H1 (cell line): ENCODE measurements around the gene LRRC15. TPM values are rescaled to one million over a fixed set of nuclear protein-coding genes. Genes with fewer than 3 reads are reported as not detected.

ENCODE experiments used
- CREB1 ChIP-seq: IDR thresholded peaks from 2 replicates; pipeline ENCODE4 v1.6.1; 2012; ENCODE audit warnings: inconsistent platforms
- polyA plus RNA-seq, 7 experiments: library from polyadenylated mRNA; depleted of rRNA in 3 of 7; stranded (reverse) in 5 of 7; unstranded in 2 of 7; fragments of >200 nt in 5 of 7; fragments of 200-250 nt in 2 of 7; gene quantifications; 1 replicate in 5 of 7; 2 replicates in 1 of 7; 4 replicates in 1 of 7; pipeline versions ENCODE4 v1.2.1 to v1.2.3, GENCODE V29; 2011 to 2013; ENCODE audit warnings: missing spikeins in 2 of 7, mixed read lengths in 2 of 7
- total RNA-seq: library from RNA; stranded (reverse); fragmentation: NEBNext Ultra II Directional; extraction: Animal tissue kit (Norgen Biotek cat#: 25700); gene quantifications from 2 replicates; pipeline ENCODE4 v1.2.1, GENCODE V29; 2021
- TF ChIP-seq, protein P1 (sequence below): fragments of 300-600 bp; sonication (generic); IDR thresholded peaks from 2 replicates; pipeline ENCODE4 v1.7.1; 2012; ENCODE audit warnings: low read length, moderate library complexity, mild to moderate bottlenecking, inconsistent platforms; ENCODE audit not compliant: insufficient replicate concordance

The LRRC15 gene
- total and polyA plus RNA-seq, 2 of the 8 experiments (the other 6 are each of a cell fraction or from before 2014, with no cell fraction given): 0.15 to 0.37 TPM

DNA sequence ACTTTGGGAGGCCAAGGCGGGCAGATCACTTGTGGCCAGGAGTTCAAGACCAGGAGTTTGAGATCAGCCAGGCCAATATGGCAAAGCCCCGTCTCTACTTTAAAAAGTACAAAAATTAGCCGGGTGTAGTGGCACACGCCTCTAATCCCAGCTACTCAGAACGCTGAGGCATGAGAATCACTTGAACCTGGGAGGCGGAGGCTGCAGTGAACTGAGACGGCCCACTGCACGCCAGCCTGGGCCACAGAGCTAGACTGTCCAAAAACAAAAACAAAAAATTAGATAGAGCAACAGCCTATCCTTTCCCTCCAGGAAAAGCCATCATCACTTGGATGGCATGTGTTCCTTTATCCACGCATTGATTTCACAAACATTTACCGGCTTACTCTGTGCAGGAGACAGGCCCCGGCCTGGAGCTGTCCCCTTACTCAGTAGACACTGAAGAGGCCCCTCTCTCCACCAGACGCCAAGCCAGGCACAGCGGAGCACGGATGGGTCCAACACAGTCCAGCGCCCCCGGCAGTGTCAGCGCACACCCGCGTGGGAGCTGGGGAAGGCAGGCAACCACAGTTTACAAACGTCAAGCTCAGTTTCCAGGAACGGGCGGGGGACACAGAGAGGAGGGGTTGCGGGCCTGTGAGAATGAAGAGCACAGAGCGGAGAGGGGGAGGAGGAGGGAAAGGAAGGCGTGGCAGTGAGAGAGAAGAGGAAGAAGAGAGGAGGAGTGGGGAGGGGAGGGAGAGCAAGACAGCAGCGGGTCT is 26.4 kb upstream of the LRRC15 start (continued):
- TF ChIP-seq, protein P1, sequence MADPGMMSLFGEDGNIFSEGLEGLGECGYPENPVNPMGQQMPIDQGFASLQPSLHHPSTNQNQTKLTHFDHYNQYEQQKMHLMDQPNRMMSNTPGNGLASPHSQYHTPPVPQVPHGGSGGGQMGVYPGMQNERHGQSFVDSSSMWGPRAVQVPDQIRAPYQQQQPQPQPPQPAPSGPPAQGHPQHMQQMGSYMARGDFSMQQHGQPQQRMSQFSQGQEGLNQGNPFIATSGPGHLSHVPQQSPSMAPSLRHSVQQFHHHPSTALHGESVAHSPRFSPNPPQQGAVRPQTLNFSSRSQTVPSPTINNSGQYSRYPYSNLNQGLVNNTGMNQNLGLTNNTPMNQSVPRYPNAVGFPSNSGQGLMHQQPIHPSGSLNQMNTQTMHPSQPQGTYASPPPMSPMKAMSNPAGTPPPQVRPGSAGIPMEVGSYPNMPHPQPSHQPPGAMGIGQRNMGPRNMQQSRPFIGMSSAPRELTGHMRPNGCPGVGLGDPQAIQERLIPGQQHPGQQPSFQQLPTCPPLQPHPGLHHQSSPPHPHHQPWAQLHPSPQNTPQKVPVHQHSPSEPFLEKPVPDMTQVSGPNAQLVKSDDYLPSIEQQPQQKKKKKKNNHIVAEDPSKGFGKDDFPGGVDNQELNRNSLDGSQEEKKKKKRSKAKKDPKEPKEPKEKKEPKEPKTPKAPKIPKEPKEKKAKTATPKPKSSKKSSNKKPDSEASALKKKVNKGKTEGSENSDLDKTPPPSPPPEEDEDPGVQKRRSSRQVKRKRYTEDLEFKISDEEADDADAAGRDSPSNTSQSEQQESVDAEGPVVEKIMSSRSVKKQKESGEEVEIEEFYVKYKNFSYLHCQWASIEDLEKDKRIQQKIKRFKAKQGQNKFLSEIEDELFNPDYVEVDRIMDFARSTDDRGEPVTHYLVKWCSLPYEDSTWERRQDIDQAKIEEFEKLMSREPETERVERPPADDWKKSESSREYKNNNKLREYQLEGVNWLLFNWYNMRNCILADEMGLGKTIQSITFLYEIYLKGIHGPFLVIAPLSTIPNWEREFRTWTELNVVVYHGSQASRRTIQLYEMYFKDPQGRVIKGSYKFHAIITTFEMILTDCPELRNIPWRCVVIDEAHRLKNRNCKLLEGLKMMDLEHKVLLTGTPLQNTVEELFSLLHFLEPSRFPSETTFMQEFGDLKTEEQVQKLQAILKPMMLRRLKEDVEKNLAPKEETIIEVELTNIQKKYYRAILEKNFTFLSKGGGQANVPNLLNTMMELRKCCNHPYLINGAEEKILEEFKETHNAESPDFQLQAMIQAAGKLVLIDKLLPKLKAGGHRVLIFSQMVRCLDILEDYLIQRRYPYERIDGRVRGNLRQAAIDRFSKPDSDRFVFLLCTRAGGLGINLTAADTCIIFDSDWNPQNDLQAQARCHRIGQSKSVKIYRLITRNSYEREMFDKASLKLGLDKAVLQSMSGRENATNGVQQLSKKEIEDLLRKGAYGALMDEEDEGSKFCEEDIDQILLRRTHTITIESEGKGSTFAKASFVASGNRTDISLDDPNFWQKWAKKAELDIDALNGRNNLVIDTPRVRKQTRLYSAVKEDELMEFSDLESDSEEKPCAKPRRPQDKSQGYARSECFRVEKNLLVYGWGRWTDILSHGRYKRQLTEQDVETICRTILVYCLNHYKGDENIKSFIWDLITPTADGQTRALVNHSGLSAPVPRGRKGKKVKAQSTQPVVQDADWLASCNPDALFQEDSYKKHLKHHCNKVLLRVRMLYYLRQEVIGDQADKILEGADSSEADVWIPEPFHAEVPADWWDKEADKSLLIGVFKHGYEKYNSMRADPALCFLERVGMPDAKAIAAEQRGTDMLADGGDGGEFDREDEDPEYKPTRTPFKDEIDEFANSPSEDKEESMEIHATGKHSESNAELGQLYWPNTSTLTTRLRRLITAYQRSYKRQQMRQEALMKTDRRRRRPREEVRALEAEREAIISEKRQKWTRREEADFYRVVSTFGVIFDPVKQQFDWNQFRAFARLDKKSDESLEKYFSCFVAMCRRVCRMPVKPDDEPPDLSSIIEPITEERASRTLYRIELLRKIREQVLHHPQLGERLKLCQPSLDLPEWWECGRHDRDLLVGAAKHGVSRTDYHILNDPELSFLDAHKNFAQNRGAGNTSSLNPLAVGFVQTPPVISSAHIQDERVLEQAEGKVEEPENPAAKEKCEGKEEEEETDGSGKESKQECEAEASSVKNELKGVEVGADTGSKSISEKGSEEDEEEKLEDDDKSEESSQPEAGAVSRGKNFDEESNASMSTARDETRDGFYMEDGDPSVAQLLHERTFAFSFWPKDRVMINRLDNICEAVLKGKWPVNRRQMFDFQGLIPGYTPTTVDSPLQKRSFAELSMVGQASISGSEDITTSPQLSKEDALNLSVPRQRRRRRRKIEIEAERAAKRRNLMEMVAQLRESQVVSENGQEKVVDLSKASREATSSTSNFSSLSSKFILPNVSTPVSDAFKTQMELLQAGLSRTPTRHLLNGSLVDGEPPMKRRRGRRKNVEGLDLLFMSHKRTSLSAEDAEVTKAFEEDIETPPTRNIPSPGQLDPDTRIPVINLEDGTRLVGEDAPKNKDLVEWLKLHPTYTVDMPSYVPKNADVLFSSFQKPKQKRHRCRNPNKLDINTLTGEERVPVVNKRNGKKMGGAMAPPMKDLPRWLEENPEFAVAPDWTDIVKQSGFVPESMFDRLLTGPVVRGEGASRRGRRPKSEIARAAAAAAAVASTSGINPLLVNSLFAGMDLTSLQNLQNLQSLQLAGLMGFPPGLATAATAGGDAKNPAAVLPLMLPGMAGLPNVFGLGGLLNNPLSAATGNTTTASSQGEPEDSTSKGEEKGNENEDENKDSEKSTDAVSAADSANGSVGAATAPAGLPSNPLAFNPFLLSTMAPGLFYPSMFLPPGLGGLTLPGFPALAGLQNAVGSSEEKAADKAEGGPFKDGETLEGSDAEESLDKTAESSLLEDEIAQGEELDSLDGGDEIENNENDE: no peak
- TF ChIP-seq CREB1: no peak
